RWPE2 (cell line): ENCODE results near the gene CAP2.

ENCODE experiments used
- ATAC-seq: fragments of 200-7000 bp; cut with Tn5 transposase; 3 replicates; pipeline ENCODE4 v1.9.1; 2021; ENCODE audit warnings: low read depth
- DNase-seq: peaks from one replicate; pipeline ENCODE4 v3.0.0-alpha.2; 2020; ENCODE audit warnings: low spot score
- H3K27ac ChIP-seq: fragments of 450-650 bp; 2 replicates; pipeline ENCODE4 v1.5.1; 2017; ENCODE audit warnings: mild to moderate bottlenecking; ENCODE audit not compliant: poor library complexity, severe bottlenecking
- H3K27me3 ChIP-seq: fragments of 250-450 bp; sonication (Bioruptor Pico); 2 replicates; pipeline ENCODE4 v1.5.1; 2021; ENCODE audit warnings: mild to moderate bottlenecking, moderate library complexity; ENCODE audit not compliant: insufficient read depth, poor library complexity, severe bottlenecking
- H3K36me3 ChIP-seq: fragments of 250-450 bp; sonication (Bioruptor Pico); 2 replicates; pipeline ENCODE4 v1.5.1; 2020; ENCODE audit warnings: low read depth, mild to moderate bottlenecking, moderate library complexity
- H3K4me1 ChIP-seq: fragments of 250-450 bp; sonication (Bioruptor Pico); 2 replicates; pipeline ENCODE4 v1.5.1; 2021; ENCODE audit warnings: mild to moderate bottlenecking, moderate library complexity; ENCODE audit not compliant: insufficient read depth, poor library complexity, severe bottlenecking
- H3K4me3 ChIP-seq: fragments of 250-450 bp; sonication (Bioruptor Pico); 2 replicates; pipeline ENCODE4 v1.5.1; 2021; ENCODE audit warnings: mild to moderate bottlenecking, moderate library complexity; ENCODE audit not compliant: severe bottlenecking
- H3K9me3 ChIP-seq: fragments of 250-450 bp; sonication (Bioruptor Pico); 2 replicates; pipeline ENCODE4 v1.5.1; 2021; ENCODE audit warnings: mild to moderate bottlenecking, moderate library complexity; ENCODE audit not compliant: severe bottlenecking
- CTCF ChIP-seq: fragments of 450-650 bp; IDR thresholded peaks from one replicate; pipeline ENCODE4 v1.5.1; 2017; ENCODE audit warnings: mild to moderate bottlenecking, moderate library complexity; ENCODE audit not compliant: poor library complexity, severe bottlenecking

The CAP2 gene

GRCh38 chr6:17353440-17354175 is 39.8 kb upstream of the CAP2 start:
- no peak for ATAC-seq
- Histone ChIP-seq H3K27ac (no peak overlapping the region), H3K36me3 (no peaks in the 10 kb centered on the region), H3K9me3 (no peaks in the 10 kb centered on the region), H3K4me1 (no peaks in the 10 kb centered on the region), H3K4me3 (no peak overlapping the region), H3K27me3 (no peaks in the 10 kb centered on the region)
- no peak for DNase-seq
- no peak for TF ChIP-seq CTCF

GRCh38 chr6:17354700-17355403 is 38.5 kb upstream of the CAP2 start:
- no peak overlapping the region for H3K4me3 ChIP-seq
- no peaks in the 10 kb centered on the region for H3K4me1 ChIP-seq

GRCh38 chr6:17355404-17355774 is 38.0 kb upstream of the CAP2 start:
- ATAC-seq: no peak
- TF ChIP-seq CTCF: no peak
- Histone ChIP-seq H3K27me3 (no peaks in the 10 kb centered on the region), H3K4me1 (no peaks in the 10 kb centered on the region), H3K9me3 (no peaks in the 10 kb centered on the region), H3K36me3 (no peaks in the 10 kb centered on the region), H3K27ac (no peak overlapping the region), H3K4me3 (no peak overlapping the region)
- no peak for DNase-seq

More at GRCh38 chr6:17354700-17355403, 38.5 kb upstream of the CAP2 start:
- TF ChIP-seq CTCF: no peak
- Histone ChIP-seq H3K9me3 (no peaks in the 10 kb centered on the region), H3K36me3 (no peaks in the 10 kb centered on the region), H3K27me3 (no peaks in the 10 kb centered on the region), H3K27ac (no peak overlapping the region)
- ATAC-seq: no peak
- DNase-seq: no peak

- ATAC-seq (no peak), DNase-seq (no peak)
- Histone ChIP-seq H3K4me3 (no peak overlapping the region), H3K4me1 (no peaks in the 10 kb centered on the region), H3K36me3 (no peaks in the 10 kb centered on the region), H3K27ac (no peak overlapping the region), H3K27me3 (no peaks in the 10 kb centered on the region), H3K9me3 (no peaks in the 10 kb centered on the region)
- no peak for TF ChIP-seq CTCF
These were observed 34.9 kb upstream of the CAP2 start for GRCh38 chr6:17358515-17358914.

GRCh38 chr6:17360564-17360963 is 32.8 kb upstream of the CAP2 start:
- H3K4me3 ChIP-seq: no peak overlapping the region
- no peak overlapping the region for H3K27ac ChIP-seq
- no peak for TF ChIP-seq CTCF
- DNase-seq (no peak), ATAC-seq (no peak)
- H3K4me1 ChIP-seq: no peaks in the 10 kb centered on the region
- no peaks in the 10 kb centered on the region for H3K9me3 ChIP-seq
- H3K36me3 ChIP-seq: no peaks in the 10 kb centered on the region
- no peaks in the 10 kb centered on the region for H3K27me3 ChIP-seq
